H1 (cell line): Measurements from ENCODE around the gene CIAO2B. TPM values are rescaled to one million over a fixed set of nuclear protein-coding genes. Genes with fewer than 3 reads are reported as not detected.

Experiments
- CTCF ChIA-PET: fragments of 300-600 bp; sonication (Branson Sonifier 250); formaldehyde crosslinking; loops from one replicate; lab custom pipeline; 2021; ENCODE audit not compliant: partially characterized antibody; lab: Charles Lee
- POLR2A ChIA-PET: fragments of 300-600 bp; sonication (Branson Sonifier 250); formaldehyde crosslinking; loops from one replicate; lab custom pipeline; 2021; ENCODE audit warnings: inconsistent platforms; ENCODE audit not compliant: partially characterized antibody; lab: Charles Lee
- DNase-seq, 2 experiments: peaks; one replicate each; pipeline versions ENCODE4 v3.0.0 to v3.0.0-alpha.2; 2010 to 2022; ENCODE audit warnings: low spot score in 2 of 2, low read depth in 1 of 2, mixed read lengths in 1 of 2
- FAIRE-seq: peaks from 2 replicates; lab custom pipeline; 2011; peaks lifted over from hg19 to GRCh38; lab: Jason Lieb, UNC
- H2AFZ ChIP-seq: 2 replicates; pipeline ENCODE4 v1.8.1; 2012; ENCODE audit warnings: low read length, inconsistent platforms
- H2AK5ac ChIP-seq: 2 replicates; pipeline ENCODE4 v1.6.1; 2013; ENCODE audit warnings: low read depth, low read length
- H2BK120ac ChIP-seq: replicated peaks from 2 replicates; pipeline ENCODE3; 2013; ENCODE audit warnings: low read depth, low read length, inconsistent platforms
- H2BK12ac ChIP-seq: 2 replicates; pipeline ENCODE4 v1.6.1; 2013; ENCODE audit warnings: low read depth, low read length
- H2BK15ac ChIP-seq: 2 replicates; pipeline ENCODE4 v1.6.1; 2013; ENCODE audit warnings: low read length
- H2BK20ac ChIP-seq: 2 replicates; pipeline ENCODE4 v1.6.1; 2013; ENCODE audit warnings: low read length
- H2BK5ac ChIP-seq: 2 replicates; pipeline ENCODE4 v1.6.1; 2013; ENCODE audit warnings: low read depth, low read length
- H3K14ac ChIP-seq: 2 replicates; pipeline ENCODE4 v1.6.1; 2013; ENCODE audit warnings: inconsistent platforms; ENCODE audit not compliant: insufficient read length
- H3K18ac ChIP-seq: 2 replicates; pipeline ENCODE4 v1.6.1; 2013; ENCODE audit warnings: low read length; ENCODE audit errors: extremely low read depth
- H3K23ac ChIP-seq: 2 replicates; pipeline ENCODE4 v1.6.1; 2013; ENCODE audit warnings: inconsistent platforms; ENCODE audit not compliant: insufficient read length
- H3K23me2 ChIP-seq: 2 replicates; pipeline ENCODE4 v1.6.1; 2013; ENCODE audit warnings: low read depth, low read length
- H3K27ac ChIP-seq: 2 replicates; pipeline ENCODE4 v1.6.1; 2011; ENCODE audit warnings: low read depth, low read length, inconsistent platforms
- H3K27me3 ChIP-seq, 4 experiments: replicated peaks in 1 of 4; 1 replicate in 1 of 4; 2 replicates in 3 of 4; pipeline versions ENCODE4 v1.6.1 to v1.8.1; 2011 to 2013; ENCODE audit warnings: low read length in 3 of 4, mild to moderate bottlenecking in 3 of 4, inconsistent platforms in 2 of 4, mixed read lengths in 2 of 4, moderate library complexity in 1 of 4; ENCODE audit not compliant: control insufficient read depth in 3 of 4, insufficient read depth in 3 of 4; ENCODE audit errors: extremely low read depth in 1 of 4
- H3K36me3 ChIP-seq, 4 experiments: 2 replicates each; pipeline versions ENCODE4 v1.6.1 to v1.8.1; 2011 to 2013; ENCODE audit warnings: mild to moderate bottlenecking in 4 of 4, low read length in 3 of 4, moderate library complexity in 2 of 4, control low read depth in 1 of 4, inconsistent platforms in 1 of 4; ENCODE audit not compliant: insufficient read depth in 4 of 4, control insufficient read depth in 2 of 4
- H3K4ac ChIP-seq: replicated peaks from 2 replicates; pipeline ENCODE3; 2013; ENCODE audit warnings: low read length, low read depth, mixed read lengths, inconsistent platforms; ENCODE audit not compliant: insufficient read length
- H3K4me1 ChIP-seq, 4 experiments: replicated peaks in 1 of 4; 1 replicate in 1 of 4; 2 replicates in 3 of 4; pipeline versions ENCODE4 v1.6.1 to v1.8.1; 2011 to 2013; ENCODE audit warnings: low read length in 3 of 4, inconsistent platforms in 2 of 4, mixed read lengths in 1 of 4; ENCODE audit not compliant: insufficient read depth in 4 of 4, control insufficient read depth in 3 of 4
- H3K4me2 ChIP-seq, 2 experiments: 2 replicates each; pipeline versions ENCODE4 v1.6.1 to v1.8.1; 2011 to 2013; ENCODE audit warnings: low read depth in 2 of 2, low read length in 2 of 2, control low read depth in 1 of 2, inconsistent platforms in 1 of 2, mild to moderate bottlenecking in 1 of 2; ENCODE audit not compliant: insufficient read depth in 1 of 2
- H3K4me3 ChIP-seq, 4 experiments: fragments of 200-600, 300-600 bp in 1 of 4; sonication (generic), shearing (Covaris generic), sonication (Bioruptor Twin) in 1 of 4; 2 replicates each; pipeline versions ENCODE4 v1.5.1 to v1.8.1; 2011 to 2016; ENCODE audit warnings: low read length in 4 of 4, low read depth in 3 of 4, control low read depth in 2 of 4, inconsistent platforms in 2 of 4, mild to moderate bottlenecking in 2 of 4, mixed read lengths in 1 of 4, moderate library complexity in 1 of 4; ENCODE audit not compliant: insufficient read depth in 2 of 4; ENCODE audit errors: extremely low read depth in 1 of 4
- H3K56ac ChIP-seq: replicated peaks from 2 replicates; pipeline ENCODE3; 2013; ENCODE audit warnings: low read depth, mild to moderate bottlenecking, mixed read lengths, low read length, inconsistent platforms; ENCODE audit not compliant: insufficient read length
- H3K79me1 ChIP-seq: 2 replicates; pipeline ENCODE4 v1.6.1; 2013; ENCODE audit warnings: low read depth, low read length, control low read depth
- H3K79me2 ChIP-seq, 2 experiments: 2 replicates each; pipeline versions ENCODE4 v1.6.1 to v1.8.1; 2012 to 2013; ENCODE audit warnings: low read length in 2 of 2, mild to moderate bottlenecking in 2 of 2, inconsistent platforms in 1 of 2; ENCODE audit not compliant: insufficient read depth in 2 of 2, control insufficient read depth in 1 of 2
- H3K9ac ChIP-seq, 4 experiments: replicated peaks in 1 of 4; 1 replicate in 1 of 4; 2 replicates in 3 of 4; pipeline versions ENCODE4 v1.6.1 to v1.8.1; 2011 to 2013; ENCODE audit warnings: low read depth in 3 of 4, low read length in 3 of 4, control low read depth in 2 of 4, mild to moderate bottlenecking in 2 of 4, moderate library complexity in 2 of 4, inconsistent platforms in 1 of 4; ENCODE audit errors: extremely low read depth in 1 of 4
- H3K9me3 ChIP-seq, 2 experiments: 2 replicates each; pipeline versions ENCODE4 v1.6.1 to v1.8.1; 2012 to 2013; ENCODE audit warnings: mild to moderate bottlenecking in 2 of 2, moderate library complexity in 2 of 2, control low read depth in 1 of 2, inconsistent platforms in 1 of 2, low read depth in 1 of 2, low read length in 1 of 2, mixed read lengths in 1 of 2; ENCODE audit not compliant: insufficient read depth in 2 of 2
- H4K20me1 ChIP-seq, 2 experiments: replicated peaks in 1 of 2; 2 replicates each; pipeline versions ENCODE3 to v1.8.1; 2011 to 2013; ENCODE audit warnings: inconsistent platforms in 2 of 2, low read length in 2 of 2, mild to moderate bottlenecking in 1 of 2; ENCODE audit not compliant: insufficient read depth in 2 of 2, control insufficient read depth in 1 of 2
- H4K5ac ChIP-seq: 2 replicates; pipeline ENCODE4 v1.6.1; 2013; ENCODE audit warnings: low read length, low read depth, mixed read lengths, inconsistent platforms; ENCODE audit not compliant: insufficient read length
- H4K8ac ChIP-seq: 2 replicates; pipeline ENCODE4 v1.8.0; 2013; ENCODE audit warnings: mild to moderate bottlenecking, moderate library complexity, low read length, inconsistent platforms; ENCODE audit not compliant: insufficient read depth; ENCODE audit errors: extremely low read depth
- H4K91ac ChIP-seq: replicated peaks from 2 replicates; pipeline ENCODE3; 2013; ENCODE audit warnings: low read length, mixed read lengths, inconsistent platforms; ENCODE audit not compliant: insufficient read length
- ASH2L ChIP-seq: fragments of 200-600, 300-600 bp; sonication (generic); IDR thresholded peaks from one replicate; pipeline ENCODE4 v1.7.1; 2017; ENCODE audit warnings: low read length
- CBX8 ChIP-seq: fragments of 300-800, 300-1000 bp; sonication (generic); IDR thresholded peaks from 2 replicates; pipeline ENCODE4 v1.7.1; 2016; ENCODE audit warnings: low read depth, low read length, borderline replicate concordance
- CEBPB ChIP-seq: IDR thresholded peaks from 2 replicates; pipeline ENCODE4 v1.6.1; 2012; ENCODE audit warnings: low read depth, low read length
- CHD2 ChIP-seq: IDR thresholded peaks from 2 replicates; pipeline ENCODE4 v1.6.1; 2012; ENCODE audit warnings: low read length, improper control_type of control experiment
- GABPA ChIP-seq: IDR thresholded peaks from 2 replicates; pipeline ENCODE4 v1.6.1; 2011; ENCODE audit warnings: mild to moderate bottlenecking, low read length, moderate library complexity, borderline replicate concordance; ENCODE audit not compliant: insufficient read depth
- HDAC2 ChIP-seq, 2 experiments: fragments of 300-600 bp in 1 of 2; sonication (generic) in 1 of 2; IDR thresholded peaks; 2 replicates each; pipeline ENCODE4 v1.6.1; 2011 to 2012; ENCODE audit warnings: low read depth in 2 of 2, low read length in 2 of 2, mild to moderate bottlenecking in 2 of 2, moderate library complexity in 2 of 2, borderline replicate concordance in 1 of 2, inconsistent platforms in 1 of 2
- KDM5A ChIP-seq: fragments of 200-600 bp; IDR thresholded peaks from 2 replicates; pipeline ENCODE4 v1.7.1; 2012; ENCODE audit warnings: mild to moderate bottlenecking, low read length, inconsistent platforms, mixed read lengths
- MAX ChIP-seq: IDR thresholded peaks from 2 replicates; pipeline ENCODE4 v1.6.1; 2012; ENCODE audit warnings: inconsistent platforms
- PHF8 ChIP-seq: fragments of 200-600 bp; sonication (generic); conservative IDR thresholded peaks from 2 replicates; pipeline ENCODE4 v1.7.1; 2012; ENCODE audit warnings: low read depth, mild to moderate bottlenecking, inconsistent platforms, low read length, moderate library complexity
- RFX5 ChIP-seq: IDR thresholded peaks from 2 replicates; pipeline ENCODE4 v1.6.1; 2011; ENCODE audit warnings: low read depth, low read length, improper control_type of control experiment, borderline replicate concordance
- SAP30 ChIP-seq: fragments of 300-600 bp; sonication (generic); IDR thresholded peaks from 2 replicates; pipeline ENCODE4 v1.7.1; 2012; ENCODE audit warnings: low read length, moderate library complexity, mild to moderate bottlenecking, inconsistent platforms; ENCODE audit not compliant: insufficient read depth, insufficient replicate concordance
- SIN3A ChIP-seq, 2 experiments: IDR thresholded peaks in 1 of 2; conservative IDR thresholded peaks in 1 of 2; 2 replicates each; pipeline ENCODE4 v1.6.1; 2011 to 2012; ENCODE audit warnings: low read length in 2 of 2, improper control_type of control experiment in 1 of 2, low read depth in 1 of 2, mild to moderate bottlenecking in 1 of 2
- TAF7 ChIP-seq: optimal IDR thresholded peaks from 2 replicates; pipeline ENCODE3; 2011; ENCODE audit warnings: low read depth, mild to moderate bottlenecking, inconsistent platforms, low read length, moderate library complexity, borderline replicate concordance
- TCF12 ChIP-seq: IDR thresholded peaks from 2 replicates; pipeline ENCODE4 v1.6.1; 2011; ENCODE audit warnings: low read depth, mild to moderate bottlenecking, low read length
- WGBS, 2 experiments: shearing (Covaris generic) in 1 of 2; methylation state at CpG; one replicate each; pipeline versions ENCODE4 v1.1.6 to v1.1.7; 2013 to 2015; ENCODE audit warnings: low lambda C conversion rate in 2 of 2, mixed read lengths in 2 of 2, inconsistent platforms in 1 of 2, low coverage in 1 of 2, missing lambda C conversion rate in 1 of 2; ENCODE audit not compliant: insufficient replicate concordance in 2 of 2, insufficient coverage in 1 of 2, insufficient read length in 1 of 2; ENCODE audit errors: extremely low coverage in 1 of 2, missing lambda C conversion rate in 1 of 2; 5-methylcytosine and 5-hydroxymethylcytosine counted together
- polyA plus RNA-seq, 7 experiments: library from polyadenylated mRNA; depleted of rRNA in 3 of 7; stranded (reverse) in 5 of 7; unstranded in 2 of 7; fragments of >200 nt in 5 of 7; fragments of 200-250 nt in 2 of 7; gene quantifications; 1 replicate in 5 of 7; 2 replicates in 1 of 7; 4 replicates in 1 of 7; pipeline versions ENCODE4 v1.2.1 to v1.2.3, GENCODE V29; 2011 to 2013; ENCODE audit warnings: missing spikeins in 2 of 7, mixed read lengths in 2 of 7
- total RNA-seq: library from RNA; stranded (reverse); fragmentation: NEBNext Ultra II Directional; extraction: Animal tissue kit (Norgen Biotek cat#: 25700); gene quantifications from 2 replicates; pipeline ENCODE4 v1.2.1, GENCODE V29; 2021

CIAO2B gene
- total and polyA plus RNA-seq, 2 of the 8 experiments (the other 6 are each of a cell fraction or from before 2014, with no cell fraction given): 65.6 to 248 TPM

GRCh38 chr16:66908116-66908515 lies 26.1 kb downstream of the CIAO2B start:
- H3K79me2 ChIP-seq: no peaks in the 10 kb centered on the region
- H3K27ac ChIP-seq: no peak overlapping the region
- no peak overlapping the region for H3K9ac ChIP-seq
- H2BK5ac ChIP-seq: no peak overlapping the region
- peaks cover 0 to 2% of the 10 kb centered on the region in 2 experiments for H4K20me1 ChIP-seq
- FAIRE-seq: no peak
- H2AFZ ChIP-seq: no peak overlapping the region
- no peaks in the 10 kb centered on the region; a peak in 2 of 7 replicates for H3K27me3 ChIP-seq
- no peak overlapping the region for H3K56ac ChIP-seq
- H4K8ac ChIP-seq: no peak overlapping the region
- no peak overlapping the region for H4K5ac ChIP-seq
- peaks cover 0 to 5% (median 0%) of the 10 kb centered on the region in 4 experiments; a peak in 2 of 7 replicates for H3K4me1 ChIP-seq
- H3K18ac ChIP-seq: no peak overlapping the region
- no peak overlapping the region for H2BK12ac ChIP-seq
- DNase-seq: no peak
- H3K23me2 ChIP-seq: no peaks in the 10 kb centered on the region
- no peak overlapping the region for H2BK20ac ChIP-seq
- H4K91ac ChIP-seq: no peak overlapping the region
- CTCF ChIA-PET: interaction anchor here (1.5 to 42.0 kb wide), 4 partner anchors 8 to 39 kb away, joined by 4 to 1009 read pairs (median 512); partner anchors contain the start of genes CDH16, PDP2 and RRAD
- no peaks in the 10 kb centered on the region for H3K79me1 ChIP-seq
- H2BK15ac ChIP-seq: no peak overlapping the region
- no peak overlapping the region for H3K14ac ChIP-seq
- WGBS, 2 experiments: 87% methylated on average over 3 of the region's 3 CpGs; no CpG with 5 or more reads in 1 of the 2 experiments
- no peak overlapping the region for H2AK5ac ChIP-seq
- no peak overlapping the region for H2BK120ac ChIP-seq
- H3K36me3 ChIP-seq: no peaks in the 10 kb centered on the region
- POLR2A ChIA-PET: no interaction called here
- H3K23ac ChIP-seq: no peak overlapping the region
- no peak overlapping the region for H3K4ac ChIP-seq
- H3K4me3 ChIP-seq: no peak overlapping the region
- no peak overlapping the region for H3K4me2 ChIP-seq
- H3K9me3 ChIP-seq: no peaks in the 10 kb centered on the region
- TF ChIP-seq SIN3A (conservative IDR thresholded peaks at IDR 0.05 in 1 of 2, IDR thresholded peaks at IDR 0.05 in 1 of 2; ENCODE audit: low read depth in 1 of 2, low read length in 2 of 2): no peak
- TF ChIP-seq RFX5: no peak
- TF ChIP-seq MAX: no peak
- TF ChIP-seq CHD2: no peak
- no peak for TF ChIP-seq TCF12
- no peak for TF ChIP-seq TAF7
- TF ChIP-seq CEBPB: no peak
- no peak for TF ChIP-seq KDM5A
- no peak for TF ChIP-seq PHF8
- no peak for TF ChIP-seq CBX8
- no peak for TF ChIP-seq GABPA
- TF ChIP-seq ASH2L: no peak
- TF ChIP-seq HDAC2 (IDR thresholded peaks at IDR 0.05; ENCODE audit: borderline replicate concordance in 1 of 2, low read depth in 2 of 2, low read length in 2 of 2): no peak
- no peak for TF ChIP-seq SAP30
